Measurements from ENCODE around the gene KDM2B. TPM values are rescaled to one million over a fixed set of nuclear protein-coding genes. Genes with fewer than 3 reads are reported as not detected.

KDM2B gene
- total RNA-seq, 1 donor from 2014 or later = 23.8 TPM

DNA sequence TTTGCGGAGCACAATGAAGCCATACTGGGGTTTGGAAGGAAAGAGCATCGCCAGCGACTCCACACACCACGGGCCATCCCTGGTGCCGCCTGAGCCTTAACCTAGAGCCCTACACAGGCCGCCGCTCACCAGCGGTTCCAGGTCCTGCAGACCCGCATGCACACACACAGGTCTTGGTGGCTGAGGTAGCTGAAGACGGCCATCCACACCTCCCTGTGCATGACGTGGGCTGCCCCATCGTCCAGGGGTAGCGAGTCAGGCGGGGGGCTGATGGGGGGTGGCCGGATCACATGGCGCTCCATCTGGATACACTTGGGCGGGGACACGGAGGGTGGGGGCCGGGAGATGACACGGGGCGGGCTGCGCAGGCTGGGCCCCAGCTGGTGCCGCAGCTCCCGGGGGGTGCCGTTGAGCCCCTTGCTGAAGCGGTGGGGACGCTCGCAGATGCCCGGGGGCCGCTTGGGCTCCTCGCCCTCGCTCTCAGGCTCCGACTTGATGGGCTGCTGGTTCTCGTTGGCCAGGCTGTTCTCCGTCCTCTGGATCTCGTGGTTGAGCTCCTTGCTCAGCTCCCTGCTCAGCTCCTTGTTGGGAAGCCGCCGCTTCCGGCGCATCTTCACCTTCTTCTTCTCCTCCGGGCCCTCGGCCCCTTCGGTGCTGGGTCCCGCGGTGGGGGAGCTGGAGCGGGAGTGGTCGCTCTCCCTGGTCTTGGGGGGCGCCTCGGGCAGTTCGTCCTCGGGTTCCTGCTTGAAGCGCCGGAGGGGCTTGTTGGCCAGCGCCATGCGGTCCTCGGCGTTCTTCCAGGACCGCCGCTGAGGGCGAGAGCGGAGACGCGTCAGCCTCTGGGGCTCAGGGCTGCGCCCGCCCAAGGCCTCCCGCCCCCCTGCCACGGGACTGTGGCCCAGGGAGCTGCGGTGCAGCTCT is 138.5 kb downstream of the KDM2B start:
- H3K4me3 ChIP-seq (ENCODE audit: low read depth, low read length) = no peak overlapping the region
- no peak for TF ChIP-seq CTCF (conservative IDR thresholded peaks at IDR 0.05; ENCODE audit: low read depth, low read length)
- DNase-seq (ENCODE audit: low read depth) = no peak

DNA sequence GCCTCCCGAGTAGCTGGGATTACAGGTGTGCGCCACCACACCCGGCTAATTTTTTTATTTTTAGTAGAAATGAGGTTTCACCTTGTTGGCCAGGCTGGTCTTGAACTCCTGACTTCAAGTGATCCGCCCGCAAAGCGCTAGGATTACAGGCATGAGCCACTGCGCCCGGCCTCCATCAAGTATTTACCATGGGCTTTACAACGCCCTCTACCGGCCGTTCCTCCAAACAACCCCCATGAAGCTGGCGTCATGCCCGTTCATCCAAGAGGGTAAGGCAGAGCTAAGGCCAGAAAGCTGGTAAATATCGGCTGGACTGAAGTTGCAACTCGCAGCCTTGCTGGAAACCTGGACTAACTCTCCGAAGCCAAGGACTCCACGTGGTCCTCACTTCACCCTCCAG is 139.3 kb downstream of the KDM2B start:
- no peak overlapping the region for H3K4me3 ChIP-seq (ENCODE audit: low read depth, low read length)
- no peak for DNase-seq (ENCODE audit: low read depth)
- peak; percentile 49 for TF ChIP-seq CTCF (conservative IDR thresholded peaks at IDR 0.05; ENCODE audit: low read depth, low read length)

- TF ChIP-seq CTCF (conservative IDR thresholded peaks at IDR 0.05; ENCODE audit: low read depth, low read length) = no peak
- H3K4me3 ChIP-seq (ENCODE audit: low read depth, low read length) = no peak overlapping the region
- DNase-seq (ENCODE audit: low read depth) = no peak
These were observed 140.1 kb downstream of the KDM2B start for GRCh38 chr12:121440768-121441167.

DNA sequence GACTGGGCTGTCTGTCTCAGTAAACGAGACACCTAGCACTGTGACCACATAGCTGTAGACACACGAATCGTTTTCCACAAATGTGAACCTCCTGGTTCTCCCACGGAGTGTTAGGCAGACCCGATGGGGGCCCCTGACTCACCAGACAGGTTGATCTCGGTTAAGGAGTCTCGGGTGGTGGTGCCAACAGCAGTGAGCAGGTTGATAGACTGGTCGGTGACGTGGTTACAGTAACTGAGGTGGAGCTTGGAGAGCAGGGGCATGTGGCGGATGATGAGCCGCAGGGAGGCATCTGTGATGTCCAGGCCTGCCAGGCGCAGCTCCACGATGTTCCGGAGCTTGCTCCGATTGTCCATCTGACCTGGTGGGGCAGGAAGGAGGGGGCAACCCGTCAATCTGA is 141.1 kb downstream of the KDM2B start:
- no peak for TF ChIP-seq CTCF (conservative IDR thresholded peaks at IDR 0.05; ENCODE audit: low read depth, low read length)
- no peak for DNase-seq (ENCODE audit: low read depth)
- H3K4me3 ChIP-seq (ENCODE audit: low read depth, low read length) = no peak overlapping the region

- H3K4me3 ChIP-seq (ENCODE audit: low read depth, low read length) = no peak overlapping the region
- no peak for TF ChIP-seq CTCF (conservative IDR thresholded peaks at IDR 0.05; ENCODE audit: low read depth, low read length)
- no peak for DNase-seq (ENCODE audit: low read depth)
These were observed 141.9 kb downstream of the KDM2B start for GRCh38 chr12:121438905-121439304.

- DNase-seq (ENCODE audit: low read depth) = no peak
- TF ChIP-seq CTCF (conservative IDR thresholded peaks at IDR 0.05; ENCODE audit: low read depth, low read length) = no peak
- no peak overlapping the region for H3K4me3 ChIP-seq (ENCODE audit: low read depth, low read length)
These were observed 144.1 kb downstream of the KDM2B start for GRCh38 chr12:121436706-121437105.
